ENCODE results near the gene MTARC1.

DNA sequence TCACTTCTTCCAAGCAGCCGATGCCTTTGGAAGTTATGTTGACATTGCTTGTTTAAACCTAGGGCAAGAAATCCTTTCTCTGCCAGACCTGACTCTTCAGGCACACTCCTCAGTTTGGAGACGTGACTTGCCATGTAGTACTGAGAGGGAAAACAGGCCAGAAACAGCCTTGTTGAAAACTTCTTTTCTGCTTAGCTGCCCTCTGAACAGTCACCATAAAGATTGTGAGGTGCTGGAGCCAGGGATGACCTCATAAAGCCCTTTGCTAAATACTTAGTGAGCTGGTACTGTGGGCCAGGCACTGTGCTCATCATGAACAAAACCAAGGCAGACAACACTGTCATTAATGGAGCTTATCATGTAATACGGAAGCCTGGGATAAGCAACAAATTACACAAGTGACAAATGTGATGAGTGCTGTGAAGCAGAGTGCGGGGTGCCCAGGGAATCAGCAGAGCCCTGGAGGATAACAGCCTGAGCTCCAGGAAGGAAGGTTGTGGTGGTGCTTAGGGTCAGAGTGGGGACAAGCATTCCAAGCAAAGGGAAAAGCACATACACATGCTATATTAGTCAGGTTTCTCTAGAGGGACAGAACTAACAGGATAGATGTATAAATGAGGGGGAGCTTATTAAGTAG, 42.4 kb downstream of the MTARC1 start:
- TF ChIP-seq ELF4 (IDR thresholded peaks at IDR 0.05) (no peak), ZNF384 (IDR thresholded peaks at IDR 0.05) (no peak), TARDBP (IDR thresholded peaks at IDR 0.05) (no peak), L3MBTL2 (conservative IDR thresholded peaks at IDR 0.05) (no peak)

Data from HEK293T (cell line).